ENCODE data around the gene METTL22. TPM values are rescaled to one million over a fixed set of nuclear protein-coding genes. Genes with fewer than 3 reads are reported as not detected.

The METTL22 gene
- total and polyA plus RNA-seq, 2 donors (not counting 1 experiment from before 2014, with no cell fraction given): 49.5 to 62.9 TPM

DNA sequence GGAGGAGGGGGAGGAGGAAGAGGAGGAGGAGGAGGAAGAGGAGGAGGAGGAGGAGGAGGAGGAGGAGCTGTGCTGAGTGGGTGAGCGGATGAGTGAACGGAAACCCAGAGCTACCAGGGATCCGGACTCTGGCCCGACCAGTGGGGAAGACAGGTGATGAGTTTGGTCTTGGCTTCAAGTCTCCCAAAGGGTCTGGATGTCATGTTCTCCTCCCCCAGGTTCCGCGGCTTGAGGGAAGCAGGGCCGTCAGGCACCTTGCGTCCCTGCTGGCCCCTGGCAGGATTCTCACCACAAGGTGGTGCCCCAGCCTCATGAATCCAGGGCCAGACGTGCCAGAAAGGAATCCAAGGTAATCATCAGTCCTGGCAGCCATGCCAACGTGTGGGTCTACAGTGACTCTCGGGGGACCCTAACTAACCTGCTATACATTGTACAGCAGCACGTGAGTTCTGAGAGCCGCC, 39.4 kb downstream of the METTL22 start:
- Histone ChIP-seq H3K9ac (ENCODE audit: low read length) (no peak overlapping the region), H3K27ac (ENCODE audit: low read length in 2 of 2) (no peak overlapping the region), H3K79me2 (ENCODE audit: control insufficient read depth, insufficient read depth, low read length) (no peaks in the 10 kb centered on the region), H2AFZ (ENCODE audit: insufficient read depth, low read depth, low read length, poor library complexity, severe bottlenecking) (no peak overlapping the region), H3K4me3 (ENCODE audit: control extremely low read depth in 1 of 5, extremely low read depth in 1 of 5, insufficient read depth in 1 of 5, low read depth in 2 of 5, low read length in 4 of 5) (no peak overlapping the region), H3K27me3 (replicated peaks in 1 of 4; ENCODE audit: control extremely low read depth in 1 of 4, control insufficient read depth in 3 of 4, insufficient read depth in 4 of 4, low read length in 3 of 4) (no peaks in the 10 kb centered on the region), H3K36me3 (replicated peaks in 1 of 2; ENCODE audit: control extremely low read depth in 1 of 2, control insufficient read depth in 1 of 2, extremely low read depth in 1 of 2, insufficient read depth in 2 of 2, low read length in 1 of 2) (peaks cover 0 to 16% of the 10 kb centered on the region in 2 experiments), H4K20me1 (ENCODE audit: control insufficient read depth, insufficient read depth, low read length, poor library complexity, severe bottlenecking) (no peaks in the 10 kb centered on the region), H3K4me1 (ENCODE audit: control insufficient read depth in 2 of 2, insufficient read depth in 2 of 2, low read length in 2 of 2) (no peaks in the 10 kb centered on the region), H3K9me3 (ENCODE audit: control extremely low read depth in 1 of 3, control insufficient read depth in 2 of 3, insufficient read depth in 1 of 3, low read length in 2 of 3) (no peaks in the 10 kb centered on the region), H3K4me2 (replicated peaks; ENCODE audit: low read depth, low read length, poor library complexity, severe bottlenecking) (no peak overlapping the region)
- H3K27ac Mint-ChIP-seq: no peak overlapping the region
- ChIA-PET CTCF (interaction anchor here (1.5 to 5.1 kb wide), 4 partner anchors 69 to 474 kb away, joined by 5 to 40 read pairs (median 6); no protein-coding TSS in a partner anchor), POLR2A (no interaction called here)
- H3K4me1 Mint-ChIP-seq: no peaks in the 10 kb centered on the region
- no peaks in the 10 kb centered on the region for H3K27me3 Mint-ChIP-seq
- intact Hi-C loops (cut with micrococcal nuclease): loop anchor here (1.0 kb wide), 1 partner anchor 219 kb away; no protein-coding TSS in a partner anchor
- DNase-seq (peak; percentile 61), ATAC-seq (ENCODE audit: low read depth) (peak; percentile 56)
- TF ChIP-seq, protein P1, sequence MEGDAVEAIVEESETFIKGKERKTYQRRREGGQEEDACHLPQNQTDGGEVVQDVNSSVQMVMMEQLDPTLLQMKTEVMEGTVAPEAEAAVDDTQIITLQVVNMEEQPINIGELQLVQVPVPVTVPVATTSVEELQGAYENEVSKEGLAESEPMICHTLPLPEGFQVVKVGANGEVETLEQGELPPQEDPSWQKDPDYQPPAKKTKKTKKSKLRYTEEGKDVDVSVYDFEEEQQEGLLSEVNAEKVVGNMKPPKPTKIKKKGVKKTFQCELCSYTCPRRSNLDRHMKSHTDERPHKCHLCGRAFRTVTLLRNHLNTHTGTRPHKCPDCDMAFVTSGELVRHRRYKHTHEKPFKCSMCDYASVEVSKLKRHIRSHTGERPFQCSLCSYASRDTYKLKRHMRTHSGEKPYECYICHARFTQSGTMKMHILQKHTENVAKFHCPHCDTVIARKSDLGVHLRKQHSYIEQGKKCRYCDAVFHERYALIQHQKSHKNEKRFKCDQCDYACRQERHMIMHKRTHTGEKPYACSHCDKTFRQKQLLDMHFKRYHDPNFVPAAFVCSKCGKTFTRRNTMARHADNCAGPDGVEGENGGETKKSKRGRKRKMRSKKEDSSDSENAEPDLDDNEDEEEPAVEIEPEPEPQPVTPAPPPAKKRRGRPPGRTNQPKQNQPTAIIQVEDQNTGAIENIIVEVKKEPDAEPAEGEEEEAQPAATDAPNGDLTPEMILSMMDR (IDR thresholded peaks at IDR 0.05): peak; percentile 36
- no peak for TF ChIP-seq EZH2 (IDR thresholded peaks at IDR 0.05; ENCODE audit: borderline replicate concordance, insufficient read depth, low read depth, low read length, poor library complexity, severe bottlenecking)
- no peak overlapping the region for H3K4me3 Mint-ChIP-seq
- H3K9me3 Mint-ChIP-seq (ENCODE audit: insufficient read depth): no peaks in the 10 kb centered on the region
- 43% methylated on average over 12 of the region's 13 CpGs for WGBS (ENCODE audit: insufficient coverage)

DNA sequence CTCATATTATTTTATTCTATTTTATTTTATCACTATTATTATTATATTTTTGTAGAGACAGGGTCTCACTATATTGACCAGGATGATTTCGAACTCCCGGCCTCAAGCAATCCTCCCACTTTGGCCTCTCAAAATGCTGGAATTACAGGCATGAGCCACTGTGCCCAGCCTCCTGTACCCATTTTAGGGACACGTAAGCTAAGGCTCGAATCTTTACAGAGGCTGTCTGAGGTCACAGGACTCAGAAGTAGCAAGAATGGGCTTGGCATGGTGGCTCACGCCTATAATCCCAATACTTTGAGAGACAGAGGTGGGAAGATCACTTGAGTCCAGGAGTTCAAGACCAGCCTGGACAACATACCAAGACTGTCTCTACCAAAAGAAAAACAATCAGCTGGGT, 40.2 kb downstream of the METTL22 start:
- H3K9me3 ChIP-seq (ENCODE audit: control extremely low read depth in 1 of 3, control insufficient read depth in 2 of 3, insufficient read depth in 1 of 3, low read length in 2 of 3): no peaks in the 10 kb centered on the region

More for the DNA sequence above, 40.2 kb downstream of the METTL22 start:
- TF ChIP-seq, protein P1 (IDR thresholded peaks at IDR 0.05): no peak
- no peak for TF ChIP-seq EZH2 (IDR thresholded peaks at IDR 0.05; ENCODE audit: borderline replicate concordance, insufficient read depth, low read depth, low read length, poor library complexity, severe bottlenecking)
- DNase-seq (no peak), ATAC-seq (ENCODE audit: low read depth) (no peak)
- Histone ChIP-seq H3K9ac (ENCODE audit: low read length) (no peak overlapping the region), H3K4me1 (ENCODE audit: control insufficient read depth in 2 of 2, insufficient read depth in 2 of 2, low read length in 2 of 2) (no peaks in the 10 kb centered on the region), H3K36me3 (replicated peaks in 1 of 2; ENCODE audit: control extremely low read depth in 1 of 2, control insufficient read depth in 1 of 2, extremely low read depth in 1 of 2, insufficient read depth in 2 of 2, low read length in 1 of 2) (peaks cover 0 to 16% of the 10 kb centered on the region in 2 experiments), H4K20me1 (ENCODE audit: control insufficient read depth, insufficient read depth, low read length, poor library complexity, severe bottlenecking) (no peaks in the 10 kb centered on the region), H3K27ac (ENCODE audit: low read length in 2 of 2) (no peak overlapping the region), H3K4me2 (replicated peaks; ENCODE audit: low read depth, low read length, poor library complexity, severe bottlenecking) (no peak overlapping the region), H2AFZ (ENCODE audit: insufficient read depth, low read depth, low read length, poor library complexity, severe bottlenecking) (no peak overlapping the region), H3K27me3 (replicated peaks in 1 of 4; ENCODE audit: control extremely low read depth in 1 of 4, control insufficient read depth in 3 of 4, insufficient read depth in 4 of 4, low read length in 3 of 4) (no peaks in the 10 kb centered on the region), H3K79me2 (ENCODE audit: control insufficient read depth, insufficient read depth, low read length) (no peaks in the 10 kb centered on the region), H3K4me3 (ENCODE audit: control extremely low read depth in 1 of 5, extremely low read depth in 1 of 5, insufficient read depth in 1 of 5, low read depth in 2 of 5, low read length in 4 of 5) (no peak overlapping the region)
- Mint-ChIP-seq H3K27me3 (no peaks in the 10 kb centered on the region), H3K27ac (no peak overlapping the region), H3K4me3 (no peak overlapping the region), H3K4me1 (no peaks in the 10 kb centered on the region), H3K9me3 (ENCODE audit: insufficient read depth) (no peaks in the 10 kb centered on the region)
- intact Hi-C loops (cut with micrococcal nuclease): loop anchor here (1.0 kb wide), 1 partner anchor 219 kb away; no protein-coding TSS in a partner anchor
- POLR2A ChIA-PET: interaction anchor here (0.7 kb wide), 1 partner anchor 130 kb away, joined by 5 read pairs; no protein-coding TSS in a partner anchor
- 100% methylated on average over 2 of the region's 5 CpGs for WGBS (ENCODE audit: insufficient coverage)
- CTCF ChIA-PET: interaction anchor here (1.5 to 5.1 kb wide), 5 partner anchors 9 to 275 kb away, joined by 4 to 40 read pairs (median 7); no protein-coding TSS in a partner anchor

Data from B cell (primary cell).